Stimulated activated CD8-positive, alpha-beta memory T cell treated with anti-CD3 and anti-CD28 coated beads, Interleukin-7, amount 100 ng/mL, for 1 hour (primary cell): Measurements from ENCODE around the gene LRMDA.

Experiments used
- DNase-seq, 2 donors: peaks; one replicate each; pipeline ENCODE4 v3.0.0-alpha.2; 2020; ENCODE audit warnings: low read depth in 2 of 2

LRMDA gene

DNA sequence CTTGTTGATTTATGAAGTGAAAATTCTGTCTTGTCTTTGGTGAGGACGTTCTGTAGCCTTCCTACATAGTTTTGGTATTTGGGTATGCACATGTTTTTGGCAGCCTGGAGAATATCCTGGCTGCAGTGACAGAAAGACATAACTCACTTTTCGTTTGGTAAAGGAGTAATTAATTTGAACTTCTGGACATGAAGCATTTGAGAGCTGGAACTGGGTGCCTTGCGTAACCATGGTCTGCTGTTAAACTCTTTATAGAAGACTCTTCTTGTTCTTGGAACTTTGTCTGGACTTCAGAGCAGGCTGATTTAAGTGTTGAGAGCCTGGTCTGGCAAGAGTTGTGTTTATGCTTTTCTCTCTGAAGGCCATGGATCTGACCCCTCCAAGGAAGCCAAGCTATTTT, 231.3 kb downstream of the LRMDA start:
- no peak for DNase-seq

DNA sequence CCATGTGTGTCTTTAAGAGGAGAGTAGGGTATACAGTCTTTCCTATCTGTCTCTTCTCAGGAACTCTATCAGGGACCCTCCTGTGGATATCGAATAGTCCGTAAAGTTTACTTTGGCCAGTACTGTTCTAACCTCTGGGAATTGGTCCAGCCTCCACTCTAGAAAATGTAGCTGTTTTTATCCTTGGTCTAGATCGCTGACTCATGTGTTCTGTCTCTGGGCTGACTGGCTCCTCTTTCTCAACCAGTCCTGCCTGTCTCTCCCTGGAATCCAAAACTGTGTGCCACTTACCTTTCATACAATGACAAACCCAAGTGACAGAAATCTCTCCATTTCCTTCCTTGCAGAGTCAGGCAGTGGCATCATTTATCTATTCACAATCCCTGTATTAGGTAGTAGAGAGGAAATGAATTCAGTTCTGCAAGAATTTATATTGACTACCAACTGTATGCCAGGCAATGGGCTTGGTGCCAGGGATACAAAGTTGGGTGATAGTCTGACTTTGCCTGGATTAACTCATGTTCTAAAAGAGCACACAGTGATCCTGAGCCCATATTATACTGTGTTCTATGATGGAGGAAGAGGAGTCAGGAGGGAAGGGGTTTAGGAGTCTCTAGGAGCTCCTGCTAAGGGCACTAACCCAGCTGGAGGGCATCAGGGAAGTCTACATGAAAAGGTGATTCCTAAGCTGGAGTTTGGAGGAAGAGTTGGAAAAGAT, 232.7 kb downstream of the LRMDA start:
- DNase-seq = no peak

DNA sequence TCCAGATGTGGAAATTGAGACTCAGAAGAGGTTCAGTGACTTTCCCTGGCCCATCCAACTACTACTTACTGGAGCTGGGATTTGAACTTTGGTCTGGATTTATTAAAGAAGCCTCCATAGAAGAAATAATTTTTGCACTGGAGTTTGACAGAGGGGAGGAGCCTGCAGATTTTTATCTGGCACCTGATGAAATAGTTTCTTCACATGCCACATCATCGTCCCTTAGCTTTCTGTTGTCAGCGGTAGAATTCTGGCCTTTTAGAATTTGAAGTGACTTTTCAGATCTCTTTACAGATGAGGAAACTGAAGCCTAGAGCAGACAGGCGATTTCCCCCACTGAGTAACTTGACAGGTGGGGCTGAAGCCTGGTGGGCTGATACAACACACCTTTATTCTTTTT, 233.5 kb downstream of the LRMDA start:
- no peak for DNase-seq

DNA sequence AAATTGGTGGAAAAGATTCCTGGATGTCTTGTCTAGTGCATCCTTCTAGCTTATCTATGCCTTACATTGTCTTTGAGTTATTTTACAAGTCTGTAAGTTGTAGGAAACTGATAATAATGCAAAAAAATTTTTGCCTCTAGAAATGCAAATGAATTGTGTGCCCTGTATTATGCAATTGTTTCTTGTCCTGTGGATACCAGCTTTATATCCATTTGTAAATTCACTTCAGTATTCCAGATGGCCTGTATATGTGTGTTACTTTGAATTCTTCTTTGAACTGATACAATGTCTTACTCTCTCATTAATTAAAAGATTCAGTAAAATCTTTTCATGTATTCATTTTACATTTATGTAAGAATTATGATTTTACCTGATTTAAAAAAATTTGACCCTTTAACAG, 234.3 kb downstream of the LRMDA start:
- DNase-seq = no peak

DNA sequence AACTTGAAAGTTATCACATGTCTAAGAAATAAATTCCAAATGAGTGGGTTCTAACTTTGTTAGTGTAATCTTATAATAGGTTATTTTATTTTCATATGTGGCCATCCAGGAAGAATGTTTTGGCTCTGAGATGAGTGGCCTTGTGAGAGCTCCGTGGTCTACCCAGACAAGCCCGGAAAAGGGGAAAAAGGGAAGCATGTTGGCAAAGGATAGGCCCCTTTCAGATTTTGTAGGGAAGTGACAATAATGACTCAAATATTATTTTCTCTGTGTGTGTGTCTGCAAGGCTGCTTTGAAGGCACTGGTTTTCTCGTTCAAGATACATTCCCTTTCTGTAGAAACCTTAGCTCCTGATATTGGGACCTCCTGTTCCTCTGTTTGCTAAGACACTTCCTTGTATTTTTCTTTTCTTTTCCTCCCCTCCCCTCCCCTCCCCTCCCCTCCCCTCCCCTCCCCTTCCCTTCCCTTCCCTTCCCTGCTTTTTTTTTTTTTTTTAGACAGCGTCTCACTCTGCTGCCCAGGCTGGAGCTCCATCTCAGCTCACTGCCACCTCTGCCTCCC, 240.8 kb downstream of the LRMDA start:
- no peak for DNase-seq

DNA sequence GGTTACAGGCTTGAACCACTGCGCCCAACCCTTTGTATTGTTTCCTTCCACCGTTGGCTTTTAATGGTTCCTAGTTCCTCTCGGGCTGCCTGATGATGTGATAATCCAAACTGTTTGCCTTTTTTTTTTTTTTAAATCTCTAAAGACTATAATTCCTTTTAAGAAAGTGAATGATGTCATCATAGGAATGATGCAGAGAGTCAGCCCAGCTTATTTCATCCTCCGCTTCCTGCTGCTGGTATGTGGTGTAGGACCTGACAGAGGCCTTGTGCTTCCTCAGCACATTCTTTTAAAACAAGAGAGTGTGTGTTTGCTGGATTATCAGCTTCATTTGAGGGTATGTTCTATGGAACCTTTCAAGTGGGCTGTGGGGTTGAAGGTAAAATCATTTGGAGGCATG, 241.4 kb downstream of the LRMDA start:
- DNase-seq = no peak

DNA sequence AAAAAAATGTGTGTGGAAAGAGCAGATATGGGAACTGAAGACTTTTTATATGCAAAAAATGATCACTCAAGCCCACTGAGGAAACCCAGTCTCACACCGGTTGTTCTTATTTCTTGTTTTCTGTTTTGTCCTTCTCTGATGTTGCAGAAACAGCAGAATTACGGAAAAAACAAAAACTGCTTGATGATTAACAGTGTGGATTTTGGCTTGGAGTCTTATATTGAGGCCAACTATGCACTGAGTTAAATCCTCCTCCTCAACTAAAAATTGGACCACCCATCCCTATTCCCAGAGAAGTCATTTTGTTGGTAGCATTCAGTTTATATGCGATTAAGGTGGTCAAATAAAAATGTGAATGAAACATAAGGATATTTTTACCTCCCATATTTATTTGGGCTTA, 246.1 kb downstream of the LRMDA start:
- no peak for DNase-seq

DNA sequence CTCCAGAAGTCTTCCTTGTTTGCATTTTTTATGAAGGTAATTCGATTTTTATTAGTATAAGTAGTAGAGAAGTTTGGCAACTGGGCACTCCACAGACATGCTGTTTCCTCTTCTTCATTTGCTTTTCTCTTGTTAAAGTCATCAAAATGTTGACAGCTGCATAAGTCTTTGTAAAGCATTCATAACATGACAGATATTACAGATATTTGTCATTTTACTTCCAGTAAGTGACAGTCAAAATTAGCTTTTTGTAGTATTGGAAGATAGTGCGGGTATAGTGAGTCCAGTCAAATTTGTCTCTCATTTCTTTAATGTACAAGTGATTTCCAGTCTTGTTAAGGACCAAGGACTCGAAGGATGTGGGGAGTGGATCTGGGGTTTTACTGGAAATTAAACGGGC, 247.1 kb downstream of the LRMDA start:
- DNase-seq = no peak

DNA sequence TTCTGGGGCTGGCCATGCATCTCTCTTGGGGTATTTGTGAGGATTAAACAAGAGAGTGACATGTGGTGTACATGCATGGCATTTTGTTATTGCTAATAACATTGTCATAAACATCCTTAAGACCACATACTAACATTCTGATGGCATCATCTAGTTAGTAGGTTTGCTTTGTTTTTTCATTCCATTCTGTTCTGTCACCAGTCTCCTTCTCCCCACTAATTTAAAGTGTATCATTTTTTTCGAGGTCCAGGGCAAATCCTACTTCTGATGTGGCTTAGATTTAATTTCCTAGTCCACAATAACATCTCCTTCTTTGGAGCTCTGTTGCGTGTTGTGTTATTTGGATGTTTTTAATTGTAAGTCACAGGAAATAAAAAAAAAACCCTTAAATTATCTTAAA, 248.1 kb downstream of the LRMDA start:
- no peak for DNase-seq

DNA sequence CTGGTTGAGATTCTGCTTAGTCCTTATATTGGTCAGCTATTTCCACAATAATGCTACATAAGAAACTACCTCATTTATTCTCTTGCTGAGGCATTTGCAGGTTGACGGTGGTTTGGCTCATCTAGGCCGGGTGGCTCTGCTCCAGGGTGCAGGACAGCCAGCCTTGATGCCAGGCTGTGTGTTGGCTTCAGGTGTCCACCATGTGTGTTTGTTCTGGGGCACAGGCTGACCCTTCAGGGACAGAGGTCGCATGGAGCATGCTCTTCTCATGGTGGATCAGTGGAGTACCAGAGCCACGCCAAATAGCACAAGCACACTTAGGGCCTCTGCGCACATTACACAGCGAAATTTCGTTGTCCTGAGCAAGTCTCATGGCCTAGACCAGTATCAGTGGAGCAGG, 249.9 kb downstream of the LRMDA start:
- no peak for DNase-seq

DNA sequence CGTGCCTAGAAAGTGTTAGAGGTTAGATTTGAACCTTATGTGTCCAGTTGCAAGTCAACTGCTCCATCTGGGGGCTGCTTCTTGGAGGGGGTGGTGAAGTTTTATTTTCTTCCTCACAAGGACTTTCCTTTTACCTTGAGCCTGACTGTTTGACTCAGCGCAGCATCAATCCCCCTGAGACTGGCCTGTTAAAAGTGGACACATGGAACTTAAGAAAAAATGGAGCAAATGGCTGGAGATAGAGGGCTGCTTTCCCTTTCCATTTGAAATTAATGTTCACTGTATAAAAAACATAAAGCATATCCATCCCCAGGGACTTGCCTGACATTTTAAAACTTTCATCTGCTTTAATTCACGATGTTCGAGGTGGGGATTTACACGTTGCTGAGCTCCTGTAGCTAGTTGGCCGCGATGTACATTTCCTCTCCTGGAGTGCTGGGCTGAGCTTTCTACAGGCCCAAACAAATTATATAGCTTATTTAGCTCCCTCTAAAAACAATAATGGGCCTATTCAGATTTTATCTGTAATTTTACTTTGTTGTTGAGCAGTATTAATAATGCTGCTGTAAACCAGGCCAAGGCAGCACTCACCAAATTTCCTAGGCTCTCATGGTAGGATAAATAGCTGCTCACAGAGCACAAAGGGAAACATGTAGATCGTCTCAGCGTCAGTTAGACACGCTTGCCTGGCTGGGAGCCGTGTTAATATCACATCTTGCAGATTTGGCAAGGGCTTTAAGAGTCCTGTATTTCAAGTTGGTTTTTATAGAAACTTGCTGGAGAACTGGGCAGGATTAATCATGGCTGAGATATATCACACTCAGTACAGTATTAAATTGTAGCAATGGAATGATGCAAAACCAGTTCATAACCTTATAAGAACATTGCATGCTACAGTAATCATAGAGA, 251.5 kb downstream of the LRMDA start:
- DNase-seq = no peak

DNA sequence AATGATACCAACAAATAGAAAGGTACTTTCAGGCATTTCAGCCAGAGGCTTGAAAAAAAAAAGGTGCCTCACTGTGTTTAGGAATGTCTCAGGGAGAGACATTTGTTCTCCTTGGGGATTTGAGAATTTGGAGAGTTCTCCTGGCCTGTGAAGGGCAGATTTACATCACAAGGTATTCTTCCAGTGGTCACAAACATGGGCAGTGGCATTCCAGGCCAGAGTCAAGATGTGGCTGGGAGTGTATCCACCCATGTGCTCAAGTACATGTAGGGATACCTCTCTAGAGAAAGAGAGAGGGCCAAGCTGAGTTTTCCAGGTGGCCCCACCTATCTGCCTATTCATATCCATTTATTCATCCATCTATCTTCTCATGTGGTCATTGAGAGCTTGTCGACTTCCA, 253.8 kb downstream of the LRMDA start:
- no peak for DNase-seq

DNA sequence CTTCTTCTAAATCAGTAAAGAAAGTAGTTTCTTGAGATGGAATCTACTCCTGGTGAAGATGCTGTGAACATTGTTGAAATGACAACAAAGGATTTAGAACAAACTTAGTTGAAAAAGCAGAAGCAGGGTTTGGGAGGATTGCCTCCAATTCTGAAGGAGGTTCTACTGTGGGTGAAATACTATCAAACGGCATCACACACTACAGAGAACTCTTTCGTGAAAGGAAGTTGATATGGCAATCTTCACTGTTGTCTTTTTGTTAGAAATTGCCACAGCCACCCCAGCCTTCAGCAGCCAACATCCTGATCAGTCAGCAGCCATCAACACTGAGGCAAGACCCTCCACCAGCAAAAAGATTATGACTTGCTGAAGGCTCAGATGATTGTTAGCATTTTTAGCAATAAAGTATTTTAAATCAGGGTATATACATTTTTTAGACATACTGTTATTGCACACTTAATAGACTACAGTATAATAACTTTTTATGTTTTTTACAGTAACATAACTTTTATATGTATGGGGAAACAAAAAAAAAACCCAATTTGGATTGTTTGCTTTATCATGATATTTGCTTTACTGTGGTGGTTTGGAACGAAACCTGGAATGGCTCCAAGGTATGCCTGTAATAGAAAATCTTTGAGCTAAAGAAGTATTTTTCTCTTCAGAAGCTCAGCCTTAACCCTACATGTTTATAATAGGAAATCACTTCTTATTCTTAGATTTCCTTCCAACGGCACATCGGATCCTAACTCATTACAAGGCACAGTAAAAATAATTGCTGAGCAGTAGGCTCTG, 257.3 kb downstream of the LRMDA start:
- DNase-seq = no peak

DNA sequence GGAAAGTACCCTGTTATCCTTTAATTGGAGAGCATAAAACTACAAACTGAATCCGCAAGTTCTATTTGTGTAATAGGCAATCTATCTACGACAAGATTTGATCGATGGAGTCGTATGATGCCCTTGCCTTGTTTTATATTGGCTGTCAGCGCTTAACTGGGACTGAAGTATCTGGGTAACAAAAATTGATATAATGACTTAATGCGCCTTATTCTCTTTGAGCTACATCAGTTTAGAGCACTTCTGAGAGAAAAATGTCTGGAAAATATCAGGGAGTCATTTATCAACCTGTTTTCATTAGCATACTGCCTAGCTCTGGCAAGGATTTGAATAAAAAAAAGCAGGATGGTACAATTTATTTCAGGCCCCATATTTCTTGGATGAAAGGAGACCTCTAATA, 262.1 kb downstream of the LRMDA start:
- DNase-seq = no peak

DNA sequence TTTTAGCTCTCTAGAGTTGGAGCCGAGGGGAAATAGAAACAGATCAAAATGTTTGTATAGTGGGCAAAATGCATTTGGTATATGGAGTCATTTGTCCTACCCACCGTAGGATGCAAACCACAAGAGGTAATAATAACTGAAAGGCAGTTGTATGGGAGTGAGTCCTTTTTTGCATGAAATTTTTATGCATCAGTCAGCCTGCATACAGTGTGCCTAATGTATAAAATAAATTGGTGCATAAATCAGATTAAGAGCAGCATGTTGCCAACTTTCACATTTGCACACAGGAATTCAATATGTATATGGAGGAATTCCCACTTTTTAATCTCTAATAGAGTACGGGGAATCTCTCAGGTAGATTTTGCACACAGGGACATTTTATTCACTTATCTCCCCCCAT, 262.8 kb downstream of the LRMDA start:
- DNase-seq = no peak

DNA sequence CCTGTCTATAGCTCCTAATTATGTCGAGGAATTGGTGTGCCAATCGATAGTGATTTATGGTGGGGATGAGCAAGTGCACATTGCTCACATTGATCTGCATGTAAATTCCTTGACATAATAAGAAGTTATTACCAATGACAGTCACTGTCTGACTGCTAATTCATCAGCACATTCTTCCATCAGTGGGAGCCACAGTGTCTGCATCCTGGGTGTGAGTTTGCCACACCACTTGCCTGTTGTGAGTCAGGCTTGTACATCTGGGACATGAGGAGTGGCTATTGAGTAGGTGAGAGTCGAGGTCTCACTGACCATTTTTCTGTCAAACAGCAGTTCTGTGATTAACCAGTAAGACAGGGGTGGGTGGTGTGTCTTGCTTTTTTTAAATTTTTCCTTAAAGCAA, 263.4 kb downstream of the LRMDA start:
- DNase-seq = no peak

DNA sequence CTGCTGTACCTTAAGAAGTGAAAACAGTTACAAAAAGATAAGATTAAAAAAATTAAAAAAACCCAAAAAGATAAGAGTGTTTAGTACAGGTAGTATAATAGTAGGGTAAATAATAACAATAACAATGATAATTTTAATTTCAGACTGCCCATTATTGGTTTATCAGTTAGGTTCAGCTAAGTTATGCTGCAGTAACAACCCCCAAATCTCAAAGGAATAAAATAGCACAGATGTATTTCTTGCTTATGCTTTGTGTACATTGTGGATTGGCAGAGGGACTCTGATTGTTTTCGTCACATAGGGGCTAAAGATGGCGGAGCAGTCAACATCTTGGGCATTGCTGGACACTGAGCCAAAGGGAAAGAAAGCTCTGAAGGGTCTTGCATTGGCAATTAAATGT, 264.6 kb downstream of the LRMDA start:
- no peak for DNase-seq

DNA sequence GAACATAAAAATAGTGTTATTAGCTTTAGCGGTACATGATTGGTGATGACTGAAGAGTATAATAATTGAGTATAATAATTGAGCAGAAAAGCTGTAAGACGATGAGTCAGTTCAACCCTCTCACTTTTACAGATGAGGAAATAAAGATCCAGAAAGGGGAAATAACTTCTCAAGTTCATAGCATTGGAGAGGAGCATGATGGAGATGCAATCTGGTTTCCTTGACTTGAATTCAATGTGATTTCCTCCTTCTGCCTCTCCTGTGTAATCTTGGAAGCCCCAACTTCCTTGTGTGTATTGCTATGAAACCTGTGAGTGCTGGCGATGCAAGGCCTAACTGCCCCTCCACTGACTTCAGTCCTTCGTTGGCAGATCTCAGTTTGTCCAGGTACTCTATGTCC, 265.1 kb downstream of the LRMDA start:
- DNase-seq = no peak

DNA sequence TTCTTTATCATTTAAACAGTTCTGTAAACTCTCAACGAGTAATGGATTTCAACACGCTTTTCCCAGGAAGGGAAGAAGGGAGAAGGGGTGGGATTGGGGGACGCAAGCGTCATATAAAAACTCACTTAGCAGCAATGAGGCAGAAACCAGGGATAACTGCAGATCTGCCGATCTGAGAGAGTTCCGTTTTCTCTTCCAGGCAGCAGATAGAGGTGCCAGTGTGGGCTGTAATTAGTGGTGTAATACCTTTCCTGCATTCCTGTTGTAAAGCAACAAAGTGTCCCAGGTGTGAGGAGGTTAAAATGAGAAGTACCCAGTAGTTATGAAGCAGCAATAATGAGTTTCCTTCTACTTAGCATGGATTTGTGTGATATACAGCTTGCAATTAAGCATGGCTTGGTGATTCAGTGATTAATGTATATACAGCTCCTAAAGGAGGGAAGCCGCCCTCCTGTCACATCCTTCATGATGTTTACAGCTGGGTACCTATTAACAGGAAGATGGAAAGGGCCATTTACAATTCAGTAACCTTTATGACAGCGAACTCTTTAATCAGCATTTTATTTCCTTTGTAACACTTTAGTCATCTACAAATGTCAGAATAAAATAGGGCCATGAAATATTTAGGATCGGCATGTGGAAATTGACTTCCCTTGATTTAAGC, 271.9 kb downstream of the LRMDA start:
- no peak for DNase-seq

DNA sequence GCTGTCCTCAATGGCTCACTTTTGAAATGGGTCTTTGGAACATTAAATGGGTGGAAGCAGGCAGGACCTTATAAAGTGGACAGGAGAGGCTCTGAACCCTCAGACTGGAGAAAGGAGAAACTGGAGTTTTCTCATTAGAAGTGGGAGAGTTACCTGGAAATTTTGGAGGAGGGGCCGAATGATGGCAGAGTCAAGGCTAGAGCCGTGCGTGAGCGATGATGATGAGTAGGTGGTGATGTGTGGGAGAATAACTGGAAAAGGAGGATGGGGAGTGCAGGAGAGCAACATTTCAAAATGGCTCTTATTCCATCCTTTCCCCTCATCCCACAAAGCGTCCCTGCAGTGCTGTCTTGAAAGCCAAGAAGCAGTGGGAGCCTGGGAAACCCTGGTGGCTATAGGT, 274.0 kb downstream of the LRMDA start:
- no peak for DNase-seq

DNA sequence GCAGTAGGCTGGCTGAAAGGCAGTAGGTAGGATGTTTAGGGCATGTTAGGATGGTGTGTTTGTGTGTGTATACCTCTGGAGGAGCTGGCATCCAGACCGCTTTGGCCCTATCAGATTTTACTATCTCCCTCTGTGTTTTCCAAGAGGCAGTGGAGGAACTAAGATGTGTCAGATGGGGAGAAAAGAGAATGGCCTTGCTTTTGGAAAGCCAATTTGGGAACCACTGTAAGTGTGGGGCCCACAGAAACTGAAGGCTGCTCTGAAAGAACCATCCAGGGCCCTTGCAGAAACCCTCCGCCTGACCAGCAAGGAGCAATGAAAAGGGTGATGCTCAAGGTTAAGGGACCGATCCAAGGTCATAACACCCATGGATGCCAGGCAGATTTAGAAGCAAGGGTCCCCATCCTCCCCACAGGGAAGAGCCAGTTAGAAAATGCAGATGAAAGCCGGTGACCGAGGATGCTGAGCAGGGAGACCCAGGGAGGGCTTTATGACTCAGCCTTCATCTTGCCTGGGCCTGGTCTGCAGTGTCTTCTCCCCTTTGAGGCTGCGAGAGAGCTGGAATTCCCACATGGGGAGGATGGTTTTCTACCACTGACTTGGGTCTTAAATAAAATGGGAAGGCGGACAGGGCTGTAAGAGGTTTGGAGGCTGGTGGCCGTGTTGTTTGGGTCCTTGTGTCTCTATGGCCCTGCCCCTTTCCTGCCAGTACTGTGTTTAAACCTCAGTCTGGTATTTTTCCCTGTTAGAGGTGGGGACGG, 275.8 kb downstream of the LRMDA start:
- DNase-seq = no peak
